ENCODE data around the gene FNDC3A.

DNA sequence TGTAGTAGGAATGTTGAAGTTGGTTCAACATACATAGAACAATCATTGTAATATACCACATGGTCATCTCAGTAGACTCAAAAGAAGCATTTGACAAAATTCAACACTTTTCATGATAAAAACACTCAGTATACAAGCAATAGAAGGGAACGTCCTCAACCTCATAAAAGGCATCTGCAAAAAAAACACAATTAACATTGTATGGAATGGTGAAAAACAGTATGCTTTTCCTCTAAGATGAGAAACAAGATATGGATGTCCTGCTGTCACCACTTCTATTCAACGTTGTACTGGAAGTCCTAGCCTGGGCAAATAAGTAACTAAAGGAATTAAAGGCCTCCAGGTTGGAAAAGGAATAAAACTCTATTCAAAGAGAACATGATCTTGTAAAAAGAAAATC lies 54.5 kb downstream of the FNDC3A start:
- TF ChIP-seq EZH2 (IDR thresholded peaks at IDR 0.05; ENCODE audit: insufficient read depth, poor library complexity, severe bottlenecking), result no peak
- TF ChIP-seq EZH2phosphoT487 (IDR thresholded peaks at IDR 0.05; ENCODE audit: insufficient read depth, low read depth), result no peak
